Gastrocnemius medialis (tissue), 4 donors: ENCODE data around the gene DYNLRB1. TPM values are rescaled to one million over a fixed set of nuclear protein-coding genes. Genes with fewer than 3 reads are reported as not detected.

Experiments used
- ATAC-seq, 2 donors: fragments of 150-250 bp; one replicate each; pipeline ENCODE4 v1.9.1; 2016
- DNase-seq, 2 donors: peaks; one replicate each; pipeline ENCODE4 v3.0.0-alpha.2; 2019
- H3K27ac ChIP-seq, 4 donors: fragments of 200-600 bp; sonication (generic); 1 replicate in 1 of 4; 2 replicates in 3 of 4; pipeline ENCODE4 v1.5.1; 2016 to 2018; ENCODE audit warnings: mild to moderate bottlenecking in 2 of 4, moderate library complexity in 1 of 4
- H3K27me3 ChIP-seq, 3 donors: fragments of 200-600 bp; sonication (generic) in 2 of 3; 1 replicate in 1 of 3; 2 replicates in 2 of 3; pipeline versions ENCODE4 v1.5.1 to v1.6.0; 2016 to 2019; ENCODE audit warnings: mild to moderate bottlenecking in 1 of 3, moderate library complexity in 1 of 3
- H3K36me3 ChIP-seq, 2 donors: fragments of 200-600 bp; sonication (generic) in 1 of 2; one replicate each; pipeline ENCODE4 v1.5.1; 2017 to 2018
- H3K4me1 ChIP-seq, 2 donors: fragments of 200-600 bp; sonication (generic) in 1 of 2; one replicate each; pipeline ENCODE4 v1.5.1; 2016 to 2017; ENCODE audit warnings: mild to moderate bottlenecking in 2 of 2
- H3K4me3 ChIP-seq, 4 donors: fragments of 200-600 bp; sonication (generic) in 3 of 4; 1 replicate in 1 of 4; 2 replicates in 3 of 4; pipeline ENCODE4 v1.5.1; 2016 to 2019; ENCODE audit warnings: mild to moderate bottlenecking in 2 of 4
- H3K9me3 ChIP-seq, 3 donors: fragments of 200-600 bp; sonication (generic) in 2 of 3; 1 replicate in 1 of 3; 2 replicates in 2 of 3; pipeline ENCODE4 v1.5.1; 2016 to 2019
- POLR2A ChIP-seq, 2 donors: fragments of 450-650 bp; IDR thresholded peaks; one replicate each; pipeline ENCODE4 v1.6.1; 2017; ENCODE audit warnings: antibody characterized with exemption in 2 of 2, mild to moderate bottlenecking in 2 of 2, moderate library complexity in 2 of 2
- in situ Hi-C, 4 donors: fragments of 200-750 bp; cut with MboI; loops; one replicate each; pipeline versions ENCODE4 v1.15.0 to v1.8.0; 2017; ENCODE audit warnings: low sequenced_read_pairs in 4 of 4
- intact Hi-C: fragments of 100-400 bp; cut with DNase I; formaldehyde crosslinking; loops from one replicate; pipeline ENCODE4 v1.15.1; 2023; ENCODE audit warnings: low total_unique reads
- total RNA-seq, 4 donors: library from RNA; depleted of rRNA; stranded (reverse); fragments of >200 nt; gene quantifications; one replicate each; pipeline versions ENCODE4 v1.1.0 to v1.2.3, GENCODE V29; 2016
- TF ChIP-seq, protein P1 (sequence below), 5 experiments: fragments of 450-650 bp in 3 of 5; fragments of 200-600 bp in 2 of 5; sonication (generic) in 2 of 5; IDR thresholded peaks in 4 of 5; conservative IDR thresholded peaks in 1 of 5; 1 replicate in 4 of 5; 2 replicates in 1 of 5; pipeline ENCODE4 v1.5.1; 2016 to 2019; ENCODE audit warnings: antibody characterized with exemption in 5 of 5, mild to moderate bottlenecking in 3 of 5, moderate library complexity in 3 of 5

Gene DYNLRB1
- total RNA-seq, 4 donors from 2014 or later = 115 to 216 (median 142) TPM

DNA sequence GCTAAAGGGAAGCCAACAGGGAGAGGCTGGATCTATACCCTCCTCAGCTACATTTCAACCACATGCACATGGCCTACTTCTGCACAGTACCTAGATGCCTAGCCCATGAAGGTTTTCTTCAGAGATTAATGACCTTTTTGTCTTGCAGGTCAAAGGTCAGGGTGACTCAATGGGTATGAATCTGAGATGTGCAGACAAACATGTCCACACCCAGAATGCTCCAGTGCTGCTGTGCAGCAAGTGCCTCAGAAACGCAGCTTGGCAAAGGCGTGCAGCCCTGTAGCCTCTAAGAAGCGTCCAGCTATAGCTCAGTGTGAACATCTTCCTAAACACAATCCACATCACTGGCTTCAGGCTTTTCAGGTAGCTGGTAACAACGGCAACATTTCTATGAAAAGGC lies 66.7 kb downstream of the DYNLRB1 start:
- no peaks in the 10 kb centered on the region for H3K27me3 ChIP-seq
- peaks cover 18 to 30% of the 10 kb centered on the region in 2 donors for H3K4me1 ChIP-seq
- no peaks in the 10 kb centered on the region for H3K36me3 ChIP-seq
- ATAC-seq = no peak
- in situ Hi-C loops (loop anchor here in 3 of 4 donors (25.0 kb wide), 1 partner anchor 179 kb away; no protein-coding TSS in a partner anchor), intact Hi-C loops (no loop called here)
- no peak for TF ChIP-seq POLR2A (IDR thresholded peaks at IDR 0.05)
- TF ChIP-seq, protein P1, sequence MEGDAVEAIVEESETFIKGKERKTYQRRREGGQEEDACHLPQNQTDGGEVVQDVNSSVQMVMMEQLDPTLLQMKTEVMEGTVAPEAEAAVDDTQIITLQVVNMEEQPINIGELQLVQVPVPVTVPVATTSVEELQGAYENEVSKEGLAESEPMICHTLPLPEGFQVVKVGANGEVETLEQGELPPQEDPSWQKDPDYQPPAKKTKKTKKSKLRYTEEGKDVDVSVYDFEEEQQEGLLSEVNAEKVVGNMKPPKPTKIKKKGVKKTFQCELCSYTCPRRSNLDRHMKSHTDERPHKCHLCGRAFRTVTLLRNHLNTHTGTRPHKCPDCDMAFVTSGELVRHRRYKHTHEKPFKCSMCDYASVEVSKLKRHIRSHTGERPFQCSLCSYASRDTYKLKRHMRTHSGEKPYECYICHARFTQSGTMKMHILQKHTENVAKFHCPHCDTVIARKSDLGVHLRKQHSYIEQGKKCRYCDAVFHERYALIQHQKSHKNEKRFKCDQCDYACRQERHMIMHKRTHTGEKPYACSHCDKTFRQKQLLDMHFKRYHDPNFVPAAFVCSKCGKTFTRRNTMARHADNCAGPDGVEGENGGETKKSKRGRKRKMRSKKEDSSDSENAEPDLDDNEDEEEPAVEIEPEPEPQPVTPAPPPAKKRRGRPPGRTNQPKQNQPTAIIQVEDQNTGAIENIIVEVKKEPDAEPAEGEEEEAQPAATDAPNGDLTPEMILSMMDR (IDR thresholded peaks at IDR 0.05 in 4 of 5, conservative IDR thresholded peaks at IDR 0.05 in 1 of 5) = no peak
- no peaks in the 10 kb centered on the region for H3K9me3 ChIP-seq
- H3K4me3 ChIP-seq = no peak overlapping the region
- DNase-seq = no peak
- peak overlapping the region in 3 of 4 donors; percentile 15 to 45 (median 34) for H3K27ac ChIP-seq

DNA sequence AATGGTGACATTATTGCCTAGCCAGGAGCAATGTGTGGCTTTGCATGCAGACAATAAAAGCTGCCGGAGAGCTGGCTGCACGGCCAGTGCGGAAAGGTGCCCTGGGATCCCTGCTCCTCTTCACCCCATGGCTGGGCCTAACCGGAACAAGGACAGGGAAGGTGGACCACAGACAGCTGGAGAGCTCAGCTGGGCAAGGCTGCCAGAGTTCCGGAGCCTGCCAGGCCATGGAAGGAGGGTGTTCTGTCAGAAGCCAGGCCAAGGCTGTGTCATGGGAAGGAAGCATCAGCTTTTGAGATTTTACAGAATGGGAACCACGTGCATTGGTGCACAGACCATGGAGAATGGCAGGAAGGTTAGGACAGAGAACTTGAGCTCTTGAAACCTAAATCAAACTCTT lies 67.3 kb downstream of the DYNLRB1 start:
- DNase-seq (no peak), ATAC-seq (peak; percentile 35 to 42)
- Histone ChIP-seq H3K9me3 (no peaks in the 10 kb centered on the region), H3K36me3 (no peaks in the 10 kb centered on the region), H3K27ac (peak overlapping the region in 3 of 4 donors; percentile 15 to 45 (median 34)), H3K4me1 (peaks cover 11 to 24% of the 10 kb centered on the region in 2 donors), H3K4me3 (no peak overlapping the region), H3K27me3 (no peaks in the 10 kb centered on the region)
- in situ Hi-C loops = loop anchor here in 3 of 4 donors (25.0 kb wide), 1 partner anchor 179 kb away; no protein-coding TSS in a partner anchor
- intact Hi-C loops = no loop called here
- TF ChIP-seq, protein P1 (IDR thresholded peaks at IDR 0.05 in 4 of 5, conservative IDR thresholded peaks at IDR 0.05 in 1 of 5) = no peak
- TF ChIP-seq POLR2A (IDR thresholded peaks at IDR 0.05) = no peak

DNA sequence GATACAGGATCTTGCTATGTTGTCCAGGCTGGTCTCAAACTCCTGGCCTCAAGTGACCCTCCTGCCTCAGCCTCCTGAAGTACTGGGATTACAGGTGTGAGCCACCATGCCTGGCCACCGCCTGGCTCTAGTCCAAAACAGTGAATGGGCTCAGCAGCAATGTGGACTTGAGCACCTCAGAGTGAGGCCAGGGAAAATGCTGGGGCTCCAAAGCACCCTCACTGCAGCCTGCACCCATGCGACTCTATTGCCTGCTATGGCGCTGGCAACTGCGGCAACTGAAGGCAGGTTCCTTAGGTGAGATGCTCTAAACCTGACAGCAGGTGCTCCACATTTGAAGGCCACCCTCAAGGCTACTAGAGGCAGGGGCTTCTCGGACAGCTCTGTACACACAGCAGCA lies 68.8 kb downstream of the DYNLRB1 start:
- ATAC-seq (no peak), DNase-seq (no peak)
- Histone ChIP-seq H3K9me3 (no peaks in the 10 kb centered on the region), H3K27ac (no peak overlapping the region), H3K4me3 (no peak overlapping the region), H3K4me1 (peaks cover 8 to 15% of the 10 kb centered on the region in 2 donors), H3K36me3 (no peaks in the 10 kb centered on the region), H3K27me3 (no peaks in the 10 kb centered on the region)
- intact Hi-C loops (no loop called here), in situ Hi-C loops (loop anchor here in 3 of 4 donors (25.0 kb wide), 1 partner anchor 177 kb away; no protein-coding TSS in a partner anchor)
- TF ChIP-seq, protein P1 (IDR thresholded peaks at IDR 0.05 in 4 of 5, conservative IDR thresholded peaks at IDR 0.05 in 1 of 5) = no peak
- no peak for TF ChIP-seq POLR2A (IDR thresholded peaks at IDR 0.05)

DNA sequence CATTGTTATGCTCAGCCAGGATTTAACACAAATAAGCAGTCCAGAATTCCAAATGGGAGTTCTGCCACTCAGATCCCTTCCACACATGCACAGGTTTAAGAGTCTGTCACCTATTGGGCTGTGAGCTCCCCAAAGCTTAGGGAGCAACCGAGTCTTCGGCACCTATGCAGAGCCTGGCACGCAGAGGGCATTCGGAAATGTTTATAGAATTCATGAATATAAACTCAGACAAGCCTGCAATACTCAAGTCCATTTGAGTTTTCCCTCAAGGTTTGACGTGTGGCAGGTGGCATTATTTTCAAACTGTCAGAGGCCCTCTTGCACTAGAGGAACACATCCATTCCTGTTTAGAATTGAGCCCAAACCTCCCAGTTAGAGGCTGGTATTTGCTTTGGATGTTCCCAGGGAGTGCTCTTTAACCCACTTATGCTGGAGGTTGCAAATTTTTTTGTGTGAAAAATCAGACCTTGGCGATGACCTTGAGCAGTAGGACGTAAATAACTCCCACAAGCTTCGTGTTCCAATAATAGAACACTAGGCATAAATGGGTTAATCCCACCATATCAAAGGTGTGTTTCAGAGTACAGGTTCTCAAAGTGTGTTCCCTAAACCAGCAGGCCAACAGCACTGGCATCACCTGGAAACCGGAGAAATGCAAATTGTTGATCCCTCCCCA lies 70.4 kb downstream of the DYNLRB1 start:
- TF ChIP-seq, protein P1 (IDR thresholded peaks at IDR 0.05 in 4 of 5, conservative IDR thresholded peaks at IDR 0.05 in 1 of 5) = no peak
- TF ChIP-seq POLR2A (IDR thresholded peaks at IDR 0.05) = no peak
- H3K4me1 ChIP-seq = peaks cover 4 to 15% of the 10 kb centered on the region in 2 donors
- in situ Hi-C loops (loop anchor here in 3 of 4 donors (25.0 kb wide), 1 partner anchor 176 kb away; no protein-coding TSS in a partner anchor), intact Hi-C loops (no loop called here)
- H3K27ac ChIP-seq = no peak overlapping the region
- ATAC-seq = no peak
- no peak for DNase-seq
- H3K27me3 ChIP-seq = no peaks in the 10 kb centered on the region
- H3K4me3 ChIP-seq = no peak overlapping the region
- H3K36me3 ChIP-seq = no peaks in the 10 kb centered on the region
- H3K9me3 ChIP-seq = no peaks in the 10 kb centered on the region

Other genes with a start within 250 kb of the DYNLRB1 start
- 100 to 1,000 TPM in 2 of 4 donors, 10 to 100 TPM in 2; 81.7 to 110 (median 98.6) TPM for gene AHCY, start 213.1 kb upstream of the DYNLRB1 start, total RNA-seq
- gene ITCH, start 153.1 kb upstream of the DYNLRB1 start, total RNA-seq = 10 to 100 TPM; 32.9 to 55.2 (median 52.0) TPM
- gene MAP1LC3A, start 42.3 kb downstream of the DYNLRB1 start, total RNA-seq = 10 to 100 TPM; 41.5 to 62.7 (median 56.4) TPM
- 10 to 100 TPM; 12.8 to 14.1 (median 13.7) TPM for gene PIGU, start 160.7 kb downstream of the DYNLRB1 start, total RNA-seq
- 10 to 100 TPM in 2 of 4 donors, 1 to 10 TPM in 2; 2.9 to 26.7 (median 11.1) TPM for gene TP53INP2, start 187.9 kb downstream of the DYNLRB1 start, total RNA-seq